Thyroid gland (tissue), 4 donors: Measurements from ENCODE around the gene HSPA4L. TPM values are rescaled to one million over a fixed set of nuclear protein-coding genes. Genes with fewer than 3 reads are reported as not detected.

ENCODE experiments used
- DNase-seq, 2 donors: peaks; one replicate each; pipeline ENCODE4 v3.0.0-alpha.2; 2019
- H3K27ac ChIP-seq, 3 donors: fragments of 200-600 bp; sonication (generic); 1 replicate in 2 of 3; 2 replicates in 1 of 3; pipeline ENCODE4 v1.5.1; 2016 to 2019; ENCODE audit warnings: mild to moderate bottlenecking in 1 of 3, moderate library complexity in 1 of 3
- H3K27me3 ChIP-seq: fragments of 200-600 bp; sonication (generic); one replicate; pipeline ENCODE4 v1.5.1; 2019
- H3K36me3 ChIP-seq, 2 donors: fragments of 200-600 bp; sonication (generic); one replicate each; pipeline ENCODE4 v1.5.1; 2016 to 2019
- H3K4me1 ChIP-seq, 2 donors: fragments of 200-600 bp; sonication (generic); one replicate each; pipeline ENCODE4 v1.5.1; 2017 to 2019
- H3K4me3 ChIP-seq, 3 donors: fragments of 200-600 bp; sonication (generic); replicated peaks in 1 of 3; 1 replicate in 2 of 3; 2 replicates in 1 of 3; pipeline ENCODE4 v1.5.1; 2016; ENCODE audit warnings: mild to moderate bottlenecking in 1 of 3
- H3K9me3 ChIP-seq: fragments of 200-600 bp; sonication (generic); one replicate; pipeline ENCODE4 v1.5.1; 2017
- POLR2A ChIP-seq, 2 donors: fragments of 450-650 bp; IDR thresholded peaks; one replicate each; pipeline ENCODE4 v1.6.1; 2017; ENCODE audit warnings: antibody characterized with exemption in 2 of 2, mild to moderate bottlenecking in 2 of 2, moderate library complexity in 1 of 2
- WGBS, 2 donors: methylation state at CpG; one replicate each; pipeline ENCODE4 v1.1.5; 2017; 5-methylcytosine and 5-hydroxymethylcytosine counted together
- intact Hi-C: fragments of 100-400 bp; cut with DNase I; formaldehyde crosslinking; loops from one replicate; pipeline ENCODE4 v1.15.1; 2023
- total RNA-seq, 4 donors: library from RNA; depleted of rRNA; stranded (reverse); fragments of >200 nt; gene quantifications; one replicate each; pipeline ENCODE4 v1.2.3, GENCODE V29; 2016
- TF ChIP-seq, protein P1 (sequence below), 6 experiments: fragments of 200-600 bp in 3 of 6; fragments of 450-650 bp in 3 of 6; sonication (generic) in 3 of 6; IDR thresholded peaks; one replicate each; pipeline ENCODE4 v1.5.1; 2016 to 2019; ENCODE audit warnings: antibody characterized with exemption in 6 of 6, mild to moderate bottlenecking in 2 of 6, inconsistent platforms in 1 of 6, moderate library complexity in 1 of 6

Gene HSPA4L
- total RNA-seq, 4 donors from 2014 or later, result 1.7 to 7.8 (median 4.7) TPM

- H3K4me3 ChIP-seq, result no peak overlapping the region
- H3K27ac ChIP-seq, result no peak overlapping the region
- H3K27me3 ChIP-seq, result no peaks in the 10 kb centered on the region
- no peaks in the 10 kb centered on the region for H3K4me1 ChIP-seq
- H3K36me3 ChIP-seq, result no peaks in the 10 kb centered on the region
- intact Hi-C loops, result no loop called here
- TF ChIP-seq, protein P1, sequence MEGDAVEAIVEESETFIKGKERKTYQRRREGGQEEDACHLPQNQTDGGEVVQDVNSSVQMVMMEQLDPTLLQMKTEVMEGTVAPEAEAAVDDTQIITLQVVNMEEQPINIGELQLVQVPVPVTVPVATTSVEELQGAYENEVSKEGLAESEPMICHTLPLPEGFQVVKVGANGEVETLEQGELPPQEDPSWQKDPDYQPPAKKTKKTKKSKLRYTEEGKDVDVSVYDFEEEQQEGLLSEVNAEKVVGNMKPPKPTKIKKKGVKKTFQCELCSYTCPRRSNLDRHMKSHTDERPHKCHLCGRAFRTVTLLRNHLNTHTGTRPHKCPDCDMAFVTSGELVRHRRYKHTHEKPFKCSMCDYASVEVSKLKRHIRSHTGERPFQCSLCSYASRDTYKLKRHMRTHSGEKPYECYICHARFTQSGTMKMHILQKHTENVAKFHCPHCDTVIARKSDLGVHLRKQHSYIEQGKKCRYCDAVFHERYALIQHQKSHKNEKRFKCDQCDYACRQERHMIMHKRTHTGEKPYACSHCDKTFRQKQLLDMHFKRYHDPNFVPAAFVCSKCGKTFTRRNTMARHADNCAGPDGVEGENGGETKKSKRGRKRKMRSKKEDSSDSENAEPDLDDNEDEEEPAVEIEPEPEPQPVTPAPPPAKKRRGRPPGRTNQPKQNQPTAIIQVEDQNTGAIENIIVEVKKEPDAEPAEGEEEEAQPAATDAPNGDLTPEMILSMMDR (IDR thresholded peaks at IDR 0.05), result no peak
- no peak for TF ChIP-seq POLR2A (IDR thresholded peaks at IDR 0.05)
- WGBS, 2 donors, result 92 to 96% methylated on average over 4 of the region's 4 CpGs
- H3K9me3 ChIP-seq, result no peaks in the 10 kb centered on the region
- no peak for DNase-seq
These were observed 34.2 kb upstream of the HSPA4L start for GRCh38 chr4:127747883-127748282.

GRCh38 chr4:127748957-127749356 is 33.2 kb upstream of the HSPA4L start:
- no peak overlapping the region for H3K4me3 ChIP-seq
- no peaks in the 10 kb centered on the region for H3K27me3 ChIP-seq
- H3K36me3 ChIP-seq, result no peaks in the 10 kb centered on the region
- 87 to 94% methylated on average over 2 of the region's 2 CpGs for WGBS, 2 donors
- intact Hi-C loops, result no loop called here
- no peak overlapping the region for H3K27ac ChIP-seq
- DNase-seq, result no peak
- no peaks in the 10 kb centered on the region for H3K4me1 ChIP-seq
- H3K9me3 ChIP-seq, result no peaks in the 10 kb centered on the region
- TF ChIP-seq, protein P1 (IDR thresholded peaks at IDR 0.05), result no peak
- no peak for TF ChIP-seq POLR2A (IDR thresholded peaks at IDR 0.05)

DNA sequence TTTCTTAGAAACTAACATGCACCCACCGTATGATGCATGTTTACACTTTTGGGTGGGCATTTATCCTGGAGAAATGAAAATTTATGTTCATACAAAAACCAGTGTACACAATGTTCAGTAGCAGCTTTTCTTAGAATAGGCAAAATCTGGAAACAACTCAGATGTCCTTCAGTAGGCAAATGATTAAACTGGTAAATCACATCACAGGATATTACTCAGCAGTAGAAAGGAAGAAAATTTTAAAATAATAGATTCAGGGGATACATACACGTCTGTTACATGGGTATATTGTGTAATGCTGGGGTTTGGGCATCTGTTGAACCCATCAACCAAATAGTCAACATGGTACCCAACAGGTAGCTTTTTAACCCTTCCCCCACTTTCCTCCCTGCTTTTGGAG is 25.2 kb upstream of the HSPA4L start:
- no peak overlapping the region for H3K4me3 ChIP-seq
- no peak for DNase-seq
- intact Hi-C loops, result no loop called here
- H3K27ac ChIP-seq, result no peak overlapping the region
- 86 to 88% methylated on average over 2 of the region's 2 CpGs for WGBS, 2 donors
- no peak for TF ChIP-seq POLR2A (IDR thresholded peaks at IDR 0.05)
- TF ChIP-seq, protein P1 (IDR thresholded peaks at IDR 0.05), result no peak
- no peaks in the 10 kb centered on the region for H3K27me3 ChIP-seq
- H3K9me3 ChIP-seq, result no peaks in the 10 kb centered on the region
- no peaks in the 10 kb centered on the region for H3K4me1 ChIP-seq
- H3K36me3 ChIP-seq, result no peaks in the 10 kb centered on the region

DNA sequence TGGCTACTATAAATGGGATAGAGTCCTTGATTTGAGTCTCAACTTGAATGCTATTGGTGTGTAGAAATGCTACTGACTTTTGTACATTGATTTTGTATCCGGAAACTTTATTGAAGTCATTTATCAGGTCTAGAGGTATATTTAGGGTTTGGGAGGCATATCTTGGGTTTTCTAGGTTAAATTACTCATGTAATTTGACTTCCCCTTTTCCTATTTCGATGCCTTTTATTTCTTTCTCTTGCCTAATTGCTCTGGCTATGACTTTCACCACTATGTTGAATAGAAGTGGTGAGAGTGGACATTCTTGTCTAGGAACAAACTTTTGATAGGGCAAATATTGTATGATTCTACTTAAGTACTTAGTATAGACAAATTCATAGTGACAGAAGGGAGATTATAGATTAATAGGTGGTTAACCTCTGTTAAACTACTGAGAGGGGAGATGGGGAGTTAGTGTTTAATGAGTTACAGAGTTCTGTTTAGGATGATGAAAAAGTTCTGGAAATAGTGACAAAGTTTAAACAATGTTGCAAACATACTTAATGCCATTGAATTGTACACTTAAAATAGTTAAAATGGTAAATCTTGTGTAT is 22.8 kb upstream of the HSPA4L start:
- Histone ChIP-seq H3K9me3 (no peaks in the 10 kb centered on the region), H3K27ac (no peak overlapping the region), H3K4me1 (no peaks in the 10 kb centered on the region), H3K4me3 (no peak overlapping the region), H3K27me3 (no peaks in the 10 kb centered on the region), H3K36me3 (no peaks in the 10 kb centered on the region)
- DNase-seq, result no peak
- intact Hi-C loops, result no loop called here
- TF ChIP-seq POLR2A (IDR thresholded peaks at IDR 0.05), result no peak
- TF ChIP-seq, protein P1 (IDR thresholded peaks at IDR 0.05), result no peak
- 82 to 84% methylated on average over 2 of the region's 2 CpGs for WGBS, 2 donors

- intact Hi-C loops, result no loop called here
- TF ChIP-seq POLR2A (IDR thresholded peaks at IDR 0.05), result no peak
- TF ChIP-seq, protein P1 (IDR thresholded peaks at IDR 0.05), result no peak
- H3K4me3 ChIP-seq, result no peak overlapping the region
- DNase-seq, result no peak
- no peaks in the 10 kb centered on the region for H3K9me3 ChIP-seq
- H3K27me3 ChIP-seq, result no peaks in the 10 kb centered on the region
- no peaks in the 10 kb centered on the region for H3K4me1 ChIP-seq
- H3K27ac ChIP-seq, result no peak overlapping the region
- no peaks in the 10 kb centered on the region for H3K36me3 ChIP-seq
- WGBS, 2 donors, result 79 to 80% methylated on average over 3 of the region's 3 CpGs
These were observed 22.2 kb upstream of the HSPA4L start for GRCh38 chr4:127759893-127760292.
